ENCODE measurements around the gene CAPN12.
"Not testable (repeated sequence)": the region's sequence is repeated elsewhere in the genome, so short reads cannot be mapped to it uniquely, and the experiment has no call there.

The CAPN12 gene

GRCh38 chr19:38744298-38744681 is at the start of gene CAPN12:
Gene CAPN12, minus strand, starts transcription at chr19:38744474. Its CDS starts 309 bp downstream, at chr19:38744165.
- FAIRE-seq = no peak

- no peak for FAIRE-seq
Measured at GRCh38 chr19:38793671-38794070, 49.4 kb upstream of the CAPN12 start.

GRCh38 chr19:38793177-38793576 is 48.9 kb upstream of the CAPN12 start:
- FAIRE-seq = no peak

GRCh38 chr19:38792250-38793111 is 48.2 kb upstream of the CAPN12 start:
- FAIRE-seq = no peak

GRCh38 chr19:38791451-38792064 is 47.3 kb upstream of the CAPN12 start:
- not testable (repeated sequence) for FAIRE-seq

- FAIRE-seq = not testable (repeated sequence)
Measured at GRCh38 chr19:38790507-38791403, 46.5 kb upstream of the CAPN12 start.

- FAIRE-seq = no peak
Measured at GRCh38 chr19:38788478-38789243, 44.4 kb upstream of the CAPN12 start, which contains the start of gene LGALS7B. Gene LGALS7B, plus strand, starts transcription at chr19:38789200. Its CDS starts 27 bp downstream, at chr19:38789227.

GRCh38 chr19:38786572-38787265 is 42.4 kb upstream of the CAPN12 start:
- FAIRE-seq = no peak

GRCh38 chr19:38786061-38786460 is 41.8 kb upstream of the CAPN12 start:
- not testable (repeated sequence) for FAIRE-seq

- no peak for FAIRE-seq
Measured at GRCh38 chr19:38785187-38785699, 41.0 kb upstream of the CAPN12 start.

- no peak for FAIRE-seq
Measured at GRCh38 chr19:38784224-38784623, 40.0 kb upstream of the CAPN12 start.

- FAIRE-seq = not testable (repeated sequence)
Measured at GRCh38 chr19:38782212-38782611, 37.9 kb upstream of the CAPN12 start.

- no peak for FAIRE-seq
Measured at GRCh38 chr19:38781058-38781457, 36.8 kb upstream of the CAPN12 start.

- FAIRE-seq = no peak
Measured at GRCh38 chr19:38780443-38780842, 36.2 kb upstream of the CAPN12 start.

GRCh38 chr19:38778733-38779132 is 34.5 kb upstream of the CAPN12 start:
- no peak for FAIRE-seq

- no peak for FAIRE-seq
Measured at GRCh38 chr19:38774181-38774950, 30.1 kb upstream of the CAPN12 start.

GRCh38 chr19:38773469-38774177 is 29.3 kb upstream of the CAPN12 start, which contains the start of gene LGALS7:
Gene LGALS7, minus strand, starts transcription at chr19:38773517. Its CDS starts 25 bp downstream, at chr19:38773492.
- no peak for FAIRE-seq

- not testable (repeated sequence) for FAIRE-seq
Measured at GRCh38 chr19:38771569-38771968, 27.3 kb upstream of the CAPN12 start.

GRCh38 chr19:38770949-38771275 is 26.6 kb upstream of the CAPN12 start:
- FAIRE-seq = not testable (repeated sequence)
